G401 (cell line): ENCODE results near the gene RABGGTA. TPM values are rescaled to one million over a fixed set of nuclear protein-coding genes. Genes with fewer than 3 reads are reported as not detected.
"Not testable (repeated sequence)": the region's sequence is repeated elsewhere in the genome, so short reads cannot be mapped to it uniquely, and the experiment has no call there.

Experiments
- DNase-seq: peaks from one replicate; pipeline ENCODE4 v3.0.0-alpha.2; 2015; ENCODE audit warnings: low spot score
- in situ Hi-C: cut with HindIII; loops from 2 replicates; pipeline ENCODE4 v1.10.0; 2016; ENCODE audit warnings: low sequenced_read_pairs, mixed read lengths
- total RNA-seq: library from RNA; depleted of rRNA; stranded (reverse); fragments of >200 nt; shearing (Covaris generic); gene quantifications from 2 replicates; pipeline ENCODE4 v1.2.3, GENCODE V29; 2014; rRNA removed

Gene RABGGTA
- total RNA-seq, 1 experiment from 2014 or later: 23.6 TPM

DNA sequence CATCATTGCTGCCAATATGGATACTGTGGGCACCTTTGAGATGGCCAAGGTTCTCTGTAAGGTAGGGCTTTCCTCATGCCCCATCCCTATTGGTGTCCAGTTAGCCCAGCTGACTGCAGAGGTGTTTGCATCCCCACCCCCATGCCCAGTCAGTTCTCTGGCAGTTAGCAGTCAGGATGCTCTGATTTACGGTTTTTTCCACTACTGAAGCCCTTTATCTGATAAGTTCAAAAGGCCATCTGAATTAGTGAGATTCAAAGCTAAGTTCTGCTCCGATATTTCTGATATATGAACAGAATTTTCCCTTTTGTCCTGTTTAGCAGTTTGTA, 37.9 kb downstream of the RABGGTA start:
- in situ Hi-C loops: no loop called here
- no peak for DNase-seq

DNA sequence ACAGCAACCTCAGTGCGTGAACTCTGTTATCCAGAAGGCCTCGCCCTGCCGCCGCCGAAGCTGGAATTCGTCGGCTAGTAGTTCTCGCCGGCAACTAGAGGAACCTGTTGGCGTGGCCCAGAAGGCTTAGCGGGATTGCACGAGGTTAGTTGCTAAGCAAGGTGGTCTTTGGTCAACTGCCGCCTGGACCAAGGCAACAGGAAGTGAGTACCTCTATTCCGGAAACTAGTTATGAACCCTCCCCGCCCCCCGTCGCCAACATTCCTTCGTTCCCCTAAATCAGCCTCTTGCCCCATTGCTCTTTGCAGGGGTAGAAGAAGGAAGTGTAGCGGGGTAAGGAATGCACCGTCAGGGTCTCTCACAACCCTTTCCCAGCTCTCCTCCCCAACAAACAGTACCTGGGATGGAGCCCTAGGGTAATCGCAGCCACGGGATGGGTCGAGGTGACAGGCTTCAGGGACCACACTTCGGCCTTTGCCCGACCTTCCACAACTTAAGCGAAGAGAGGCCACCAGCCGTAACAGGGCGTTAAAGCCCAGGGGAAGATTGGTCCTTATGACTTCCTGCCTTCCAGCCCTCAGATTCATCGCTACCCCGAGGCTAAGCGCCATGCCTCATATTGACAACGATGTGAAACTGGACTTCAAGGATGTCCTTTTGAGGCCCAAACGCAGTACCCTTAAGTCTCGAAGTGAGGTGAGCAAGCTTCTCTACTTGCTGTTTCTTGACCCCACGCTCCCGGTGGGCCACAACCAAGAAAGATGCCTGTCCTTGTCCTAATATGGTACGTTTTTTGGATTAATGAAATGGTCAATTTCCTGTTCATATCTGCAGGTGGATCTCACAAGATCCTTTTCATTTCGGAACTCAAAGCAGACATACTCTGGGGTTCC, 38.5 kb downstream of the RABGGTA start, which contains the start of gene GMPR2:
TSS of gene GMPR2 (plus strand) at position 285 of the 893 bp plus-strand sequence. CDS start at position 610, 325 bp downstream.
- DNase-seq: no peak
- in situ Hi-C loops: no loop called here

DNA sequence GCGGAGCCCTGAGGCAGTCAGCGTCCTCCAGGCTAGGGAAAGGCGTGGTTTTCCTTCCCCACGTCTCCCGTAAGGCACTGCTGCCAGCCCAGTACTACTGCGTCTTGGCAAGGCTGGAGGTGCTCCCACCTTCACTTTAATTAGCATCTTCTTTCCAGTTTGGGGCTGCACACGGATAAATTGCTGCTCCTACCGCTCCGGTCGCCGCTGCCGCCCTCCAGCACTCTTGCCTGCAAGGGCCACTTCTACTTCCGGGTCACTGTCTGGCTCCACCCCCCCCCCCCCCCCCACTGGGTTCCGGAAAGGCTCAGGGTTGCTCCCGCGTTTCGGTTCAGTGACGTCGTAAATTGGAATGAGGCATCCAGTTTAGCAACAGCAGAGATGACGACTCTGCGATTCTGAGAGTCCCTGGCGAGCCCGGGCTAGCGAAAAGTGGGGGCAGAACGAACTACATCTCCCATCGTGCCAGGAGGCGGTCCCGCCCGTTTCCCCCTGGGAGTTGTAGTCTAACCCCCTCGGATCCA, 39.2 kb downstream of the RABGGTA start, which contains the start of gene NEDD8:
TSS of gene NEDD8 (minus strand) at position 247 of the 524 bp plus-strand sequence. CDS start at position 147, 100 bp downstream.
- peak; percentile 97 for DNase-seq
- in situ Hi-C loops: no loop called here

DNA sequence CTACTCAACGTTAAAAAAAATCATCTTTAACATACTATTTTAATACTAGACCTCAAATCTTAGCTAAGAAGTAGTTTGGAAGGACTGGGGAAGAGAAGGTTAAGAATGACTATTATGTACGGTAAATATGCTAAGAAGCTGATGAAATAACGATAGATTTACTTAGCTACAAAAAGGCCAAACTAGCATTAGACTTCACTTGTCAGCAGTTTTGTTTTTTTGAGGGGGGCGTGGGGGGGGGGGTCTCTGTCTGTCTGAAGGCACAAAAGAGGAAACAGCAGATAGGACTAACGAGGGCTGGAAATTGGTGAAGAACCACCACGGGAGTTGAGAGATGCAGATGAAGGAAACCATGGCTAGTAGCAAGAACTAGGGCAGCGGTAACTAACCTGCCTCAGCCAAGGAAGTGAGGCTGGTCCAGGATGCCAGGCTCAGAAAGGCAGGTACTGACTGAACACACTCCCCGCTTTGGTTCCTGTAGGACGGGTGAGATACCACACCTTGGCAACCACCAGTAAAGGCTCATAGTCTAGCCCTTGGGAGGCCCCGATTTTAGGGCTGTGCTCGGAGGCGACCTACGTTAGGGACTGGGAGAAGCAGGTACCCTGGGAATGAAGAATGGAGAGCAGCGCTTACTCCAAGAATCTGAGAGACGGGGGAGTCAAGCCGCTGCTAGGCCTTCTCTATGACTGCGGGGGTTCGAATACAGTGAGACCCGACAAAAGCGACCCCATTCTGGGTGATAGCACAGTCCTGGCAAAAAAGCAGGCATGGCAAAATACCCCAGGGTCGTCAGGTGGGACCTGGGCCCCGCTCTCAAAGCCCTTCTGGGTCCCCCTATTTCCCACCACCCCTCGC, 39.9 kb downstream of the RABGGTA start:
- in situ Hi-C loops: no loop called here
- DNase-seq: no peak

DNA sequence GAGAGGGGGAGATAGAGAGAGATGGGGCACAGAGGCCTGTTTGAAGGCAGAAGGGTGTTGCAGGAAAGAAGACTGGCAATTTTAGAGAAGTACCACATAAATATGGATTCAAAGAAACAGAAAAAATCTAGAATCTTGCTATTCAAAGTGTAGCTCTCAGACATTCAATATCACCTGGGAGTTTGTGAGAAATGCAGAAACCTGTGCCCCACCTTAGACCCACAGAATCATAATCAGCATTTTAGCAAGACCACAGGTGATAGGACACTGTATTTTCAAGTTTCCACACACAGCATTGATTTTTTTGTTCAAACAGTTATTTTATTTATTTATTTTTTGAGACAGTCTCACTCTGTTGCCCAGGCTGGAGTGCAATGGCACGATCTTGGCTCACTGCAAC, 42.5 kb downstream of the RABGGTA start:
- in situ Hi-C loops: no loop called here

DNA sequence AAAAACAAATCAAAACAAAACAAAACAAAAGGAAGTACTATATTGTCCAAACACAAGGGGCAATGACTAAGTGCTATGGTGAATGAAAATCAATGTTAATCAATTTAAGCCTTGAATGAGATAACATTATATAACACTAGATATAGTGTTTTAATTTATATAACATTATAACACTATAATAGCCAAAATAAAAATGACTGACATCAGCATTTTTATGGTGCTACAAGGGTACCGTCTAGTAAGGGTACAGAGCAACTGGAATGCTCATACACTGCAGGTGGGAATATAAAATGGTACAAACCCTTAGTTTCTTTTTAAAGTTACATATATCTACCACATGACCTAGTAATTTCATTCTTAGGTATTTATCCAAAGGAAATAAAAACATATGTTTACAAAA, 44.9 kb downstream of the RABGGTA start:
- no peak for DNase-seq
- in situ Hi-C loops: no loop called here

More for the DNA sequence above, 42.5 kb downstream of the RABGGTA start:
- no peak for DNase-seq

DNA sequence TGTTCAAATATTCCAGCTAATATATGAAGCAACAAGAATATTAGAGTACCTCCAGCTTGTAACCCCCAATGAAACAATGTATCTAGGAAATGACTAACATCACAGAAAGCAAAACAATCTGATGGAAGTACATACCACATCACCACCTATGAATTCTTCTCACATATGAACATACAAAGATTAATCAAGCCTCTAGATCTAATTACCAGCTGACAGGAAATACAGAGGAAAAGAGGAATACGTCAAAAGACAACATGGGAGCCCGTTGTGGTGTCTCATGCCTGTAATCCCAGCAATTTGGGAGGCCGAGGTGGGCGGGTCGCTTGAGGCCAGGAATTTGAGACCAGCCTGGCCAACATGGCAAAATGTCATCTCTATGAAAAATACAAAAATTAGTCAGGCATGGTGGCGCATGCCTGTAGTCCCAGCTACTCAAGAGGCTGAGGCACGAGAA, 46.8 kb downstream of the RABGGTA start:
- DNase-seq: no peak
- in situ Hi-C loops: no loop called here

DNA sequence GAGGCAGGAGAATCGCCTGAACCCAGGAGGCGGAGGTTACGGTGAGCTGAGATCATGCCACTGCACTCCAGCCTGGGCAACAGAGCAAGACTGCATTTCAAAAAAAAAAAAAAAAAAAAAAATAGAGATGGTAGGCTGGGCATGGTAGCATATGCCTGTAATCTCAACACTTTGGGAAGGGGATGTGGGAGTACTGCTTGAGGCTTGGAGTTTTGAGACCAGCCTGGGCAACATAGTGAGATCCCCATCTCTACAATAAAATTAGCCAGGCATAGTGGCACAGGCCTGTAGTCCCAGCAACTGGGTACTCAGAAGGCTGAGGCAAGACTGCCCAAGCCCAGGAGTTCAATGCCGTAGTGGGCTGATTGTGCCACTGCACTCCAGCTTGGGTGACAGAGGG, 48.4 kb downstream of the RABGGTA start:
- in situ Hi-C loops, DNase-seq: not testable (repeated sequence)

DNA sequence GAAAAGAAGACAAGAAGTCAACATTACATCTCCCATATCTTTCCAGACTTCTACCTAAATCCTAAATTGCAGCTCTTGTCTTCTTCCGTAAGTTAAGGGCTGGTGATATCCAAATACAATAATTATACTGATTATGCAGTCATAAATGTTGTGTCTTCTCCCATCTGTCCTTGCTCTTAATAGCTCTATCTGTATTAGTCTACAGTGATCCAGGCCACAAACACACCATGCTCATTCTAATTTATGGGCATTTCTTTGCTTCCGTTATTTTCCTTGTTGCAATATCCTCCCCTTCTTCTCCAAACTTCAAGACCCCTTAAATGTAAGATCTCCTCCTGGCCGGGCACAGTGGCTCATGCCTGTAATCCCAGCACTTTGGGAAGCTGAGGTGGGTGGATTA, 51.9 kb downstream of the RABGGTA start:
- no peak for DNase-seq
- in situ Hi-C loops: no loop called here

DNA sequence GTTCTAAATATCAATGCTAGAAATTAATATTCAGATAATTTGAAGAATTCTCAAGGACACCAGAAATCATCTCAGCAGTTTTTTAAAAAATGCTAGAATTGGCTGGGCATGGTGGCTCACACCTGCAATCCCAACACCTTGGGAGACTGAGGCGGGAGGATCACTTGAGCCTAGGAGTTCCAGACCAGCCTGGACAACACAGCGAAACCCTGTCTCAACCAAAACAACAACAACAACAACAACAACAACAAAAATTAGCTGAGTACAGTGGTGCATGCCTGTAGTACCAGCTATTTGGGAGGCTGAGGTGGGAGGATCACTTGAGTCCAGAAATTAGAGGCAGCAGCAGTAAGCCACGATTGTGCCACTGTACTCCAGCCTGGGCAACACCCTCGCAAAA, 52.3 kb downstream of the RABGGTA start:
- in situ Hi-C loops: no loop called here
- no peak for DNase-seq

DNA sequence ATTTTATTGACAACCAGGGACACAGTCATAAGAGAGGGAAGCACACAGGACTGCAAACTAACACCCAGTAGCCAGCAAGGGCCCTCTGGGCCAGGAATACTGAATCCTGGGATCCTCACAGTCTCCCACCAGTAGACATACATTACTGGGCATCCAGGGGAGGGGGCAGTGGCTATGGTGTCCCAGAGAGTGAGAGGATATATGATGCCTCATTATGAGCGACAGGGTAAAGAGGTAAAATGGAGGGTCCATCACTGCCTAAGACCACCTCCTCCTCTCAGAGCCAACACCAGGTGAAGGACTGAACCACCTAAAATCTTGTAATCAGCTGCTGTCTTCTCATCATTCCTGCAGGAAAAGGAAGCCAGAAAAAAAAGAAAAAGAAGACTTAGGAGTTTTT, 54.5 kb downstream of the RABGGTA start:
- in situ Hi-C loops, DNase-seq: not testable (repeated sequence)

DNA sequence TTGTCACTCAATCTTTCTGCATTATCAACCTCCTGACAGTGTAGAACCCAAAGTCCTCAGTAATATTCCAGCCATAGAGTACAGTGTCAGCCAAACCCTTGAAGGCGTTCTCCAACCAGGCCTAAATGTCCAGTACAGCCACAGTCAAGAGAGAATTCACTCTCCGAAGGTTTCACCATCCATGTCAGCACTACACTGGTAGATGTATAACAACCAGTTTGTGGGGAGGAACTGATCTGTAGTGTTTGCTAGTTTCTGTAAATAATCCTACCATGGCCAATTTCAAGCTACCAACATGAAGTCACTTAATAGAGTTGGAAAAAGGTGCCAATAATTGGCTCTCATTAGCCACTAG, 55.1 kb downstream of the RABGGTA start:
- in situ Hi-C loops: no loop called here
- no peak for DNase-seq

Other genes starting within 250 kb of the RABGGTA start
- gene CARMIL3, start 219.6 kb downstream of the RABGGTA start, total RNA-seq: 0.74 and 1.6 TPM in 2 replicates
- not detected in 2 replicates for gene CPNE6, start 200.0 kb downstream of the RABGGTA start, total RNA-seq
- 64.7 and 86.2 TPM in 2 replicates for gene PCK2, start 177.3 kb downstream of the RABGGTA start, total RNA-seq
- gene DCAF11, start 156.8 kb downstream of the RABGGTA start, total RNA-seq: 93.8 and 125 TPM in 2 replicates
- gene NRL, start 156.6 kb downstream of the RABGGTA start, total RNA-seq: 1.3 and 2.8 TPM in 2 replicates
- 0.88 TPM in 1 of 2 replicates, not detected in the other for gene FITM1, start 140.9 kb downstream of the RABGGTA start, total RNA-seq
- 57.9 and 58.0 TPM in 2 replicates for gene PSME1, start 135.4 kb downstream of the RABGGTA start, total RNA-seq
- 33.6 and 45.0 TPM in 2 replicates for gene EMC9, start 130.0 kb downstream of the RABGGTA start, total RNA-seq
- gene PSME2, start 125.0 kb downstream of the RABGGTA start, total RNA-seq: 162 and 168 TPM in 2 replicates
- 51.9 and 89.7 TPM in 2 replicates for gene RNF31, start 124.1 kb downstream of the RABGGTA start, total RNA-seq
- 8.3 and 14.1 TPM in 2 replicates for gene IRF9, start 110.3 kb downstream of the RABGGTA start, total RNA-seq
- 0.31 TPM in 1 of 2 replicates, not detected in the other for gene REC8, start 99.5 kb downstream of the RABGGTA start, total RNA-seq
- 79.5 and 80.4 TPM in 2 replicates for gene IPO4, start 82.8 kb downstream of the RABGGTA start, total RNA-seq
- 26.6 and 50.0 TPM in 2 replicates for gene TM9SF1, start 76.2 kb downstream of the RABGGTA start, total RNA-seq
- not detected in 2 replicates for gene TSSK4, start 65.9 kb downstream of the RABGGTA start, total RNA-seq
- 30.8 and 40.4 TPM in 2 replicates for gene CHMP4A, start 58.1 kb downstream of the RABGGTA start, total RNA-seq
- 16.6 and 16.9 TPM in 2 replicates for gene MDP1, start 55.5 kb downstream of the RABGGTA start, total RNA-seq
- 168 and 186 TPM in 2 replicates for gene NEDD8, start 39.2 kb downstream of the RABGGTA start, total RNA-seq
- gene GMPR2, start 38.7 kb downstream of the RABGGTA start, total RNA-seq: 116 and 132 TPM in 2 replicates
- gene TINF2, start 29.0 kb downstream of the RABGGTA start, total RNA-seq: 38.1 and 63.0 TPM in 2 replicates
- 0.10 TPM in 1 of 2 replicates, not detected in the other for gene TGM1, start 8.4 kb downstream of the RABGGTA start, total RNA-seq
- 3.8 and 11.4 TPM in 2 replicates for gene DHRS1, start 28.2 kb upstream of the RABGGTA start, total RNA-seq
- 28.7 and 28.9 TPM in 2 replicates for gene NOP9, start 28.3 kb upstream of the RABGGTA start, total RNA-seq
- gene CIDEB, start 36.4 kb upstream of the RABGGTA start, total RNA-seq: 1.7 TPM in 1 of 2 replicates, not detected in the other
- 1.8 and 5.4 TPM in 2 replicates for gene LTB4R2, start 38.5 kb upstream of the RABGGTA start, total RNA-seq
- 1.6 and 5.7 TPM in 2 replicates for gene LTB4R, start 39.9 kb upstream of the RABGGTA start, total RNA-seq
- not detected in 2 replicates for gene ADCY4, start 63.5 kb upstream of the RABGGTA start, total RNA-seq
- gene RIPK3, start 68.4 kb upstream of the RABGGTA start, total RNA-seq: not detected in 2 replicates
- gene NFATC4, start 96.6 kb upstream of the RABGGTA start, total RNA-seq: 41.4 and 45.5 TPM in 2 replicates
- 19.7 and 24.1 TPM in 2 replicates for gene NYNRIN, start 127.4 kb upstream of the RABGGTA start, total RNA-seq
- gene CBLN3, start 158.1 kb upstream of the RABGGTA start, total RNA-seq: 0.25 and 0.88 TPM in 2 replicates
- 41.9 and 54.9 TPM in 2 replicates for gene KHNYN, start 158.4 kb upstream of the RABGGTA start, total RNA-seq
- gene SDR39U1, start 171.2 kb upstream of the RABGGTA start, total RNA-seq: 49.2 and 56.4 TPM in 2 replicates
- gene CMA1, start 236.7 kb upstream of the RABGGTA start, total RNA-seq: not detected in 2 replicates